T-helper 17 cell (primary cell): ENCODE data around the gene DPY19L1. TPM values are rescaled to one million over a fixed set of nuclear protein-coding genes. Genes with fewer than 3 reads are reported as not detected.
"Not testable (repeated sequence)": the region's sequence is repeated elsewhere in the genome, so short reads cannot be mapped to it uniquely, and the experiment has no call there.

Experiments
- ATAC-seq: fragments of 150-1000 bp; cut with Tn5 transposase; 2 replicates; pipeline ENCODE4 v1.10.0; 2021; ENCODE audit warnings: mild to moderate bottlenecking, moderate library complexity
- DNase-seq, 3 donors: peaks; one replicate each; pipeline versions ENCODE4 v3.0.0 to v3.0.0-alpha.2; 2020 to 2021
- H3K9me3 ChIP-seq: one replicate; pipeline ENCODE4 v1.7.0; 2013; ENCODE audit warnings: low read length, mild to moderate bottlenecking; ENCODE audit not compliant: control insufficient read depth, poor library complexity, severe bottlenecking
- H3K27ac Mint-ChIP-seq: one replicate; pipeline ENCODE4 v1.8.0; 2022; ENCODE audit warnings: mild to moderate bottlenecking, moderate library complexity, mixed read lengths
- H3K27me3 Mint-ChIP-seq: one replicate; pipeline ENCODE4 v1.8.0; 2022; ENCODE audit warnings: mixed read lengths
- H3K36me3 Mint-ChIP-seq: one replicate; pipeline ENCODE4 v1.8.0; 2022; ENCODE audit warnings: low read depth, mixed read lengths
- H3K4me1 Mint-ChIP-seq: one replicate; pipeline ENCODE4 v1.8.0; 2022; ENCODE audit warnings: mild to moderate bottlenecking, mixed read lengths
- H3K4me3 Mint-ChIP-seq: one replicate; pipeline ENCODE4 v1.8.0; 2022; ENCODE audit warnings: mild to moderate bottlenecking, moderate library complexity, mixed read lengths
- total RNA-seq, 4 donors: library from RNA in 2 of 4; stranded (reverse) in 2 of 4; gene quantifications; one replicate each; pipeline ENCODE4 v1.2.3 and lab custom pipeline; 2022 to 2026

The DPY19L1 gene
- total RNA-seq, 2 donors from 2014 or later: 12.2 to 19.4 TPM

DNA sequence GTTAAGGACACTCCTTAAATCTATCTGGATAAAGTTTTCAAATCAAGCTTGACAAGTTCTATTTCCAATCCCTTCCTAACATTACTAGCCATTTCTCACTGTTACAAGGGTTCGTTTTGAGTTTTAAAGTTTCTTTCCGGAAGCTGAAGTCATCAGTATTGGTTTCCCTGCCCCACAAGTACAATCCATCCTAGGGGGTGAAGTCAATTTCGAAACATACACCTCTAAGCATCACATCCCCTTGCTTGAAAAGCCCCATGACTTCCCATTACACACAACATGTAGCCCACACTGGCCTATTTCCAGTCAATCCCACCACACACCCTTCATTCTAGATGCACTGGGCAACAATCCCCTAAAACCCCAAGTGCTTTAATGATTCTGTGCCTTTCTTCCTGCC is 13.0 kb downstream of the DPY19L1 start:
- H3K27ac Mint-ChIP-seq: peak overlapping the region; percentile 65
- no peaks in the 10 kb centered on the region for H3K36me3 Mint-ChIP-seq
- peaks cover 15% of the 10 kb centered on the region for H3K4me1 Mint-ChIP-seq
- H3K9me3 ChIP-seq: no peaks in the 10 kb centered on the region
- H3K4me3 Mint-ChIP-seq: no peak overlapping the region
- no peak for ATAC-seq
- DNase-seq: no peak
- no peaks in the 10 kb centered on the region for H3K27me3 Mint-ChIP-seq

DNA sequence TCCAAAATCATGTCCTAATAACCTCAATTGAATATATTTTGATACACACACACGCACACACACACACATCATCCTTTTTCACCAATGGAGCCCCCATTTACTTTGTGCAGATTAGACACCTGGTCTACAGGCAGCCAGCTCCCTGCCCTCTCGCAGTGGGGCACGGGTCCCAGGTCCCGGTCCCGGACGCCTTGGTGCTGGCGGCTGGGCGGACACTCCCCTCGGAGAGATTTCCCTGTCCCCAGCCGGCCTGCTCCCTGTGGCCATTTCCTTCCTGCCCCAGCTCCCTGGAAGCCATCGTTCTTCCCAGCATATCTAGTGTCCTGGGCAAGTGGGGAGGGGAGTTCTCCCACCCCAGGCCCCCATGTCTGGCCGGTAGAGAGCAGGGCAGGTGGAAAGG is 14.6 kb downstream of the DPY19L1 start:
- no peak overlapping the region for H3K4me3 Mint-ChIP-seq
- no peak overlapping the region for H3K27ac Mint-ChIP-seq
- no peak for ATAC-seq
- no peaks in the 10 kb centered on the region for H3K27me3 Mint-ChIP-seq
- no peaks in the 10 kb centered on the region for H3K36me3 Mint-ChIP-seq
- peaks cover 21% of the 10 kb centered on the region for H3K4me1 Mint-ChIP-seq
- H3K9me3 ChIP-seq: no peaks in the 10 kb centered on the region
- DNase-seq: no peak

DNA sequence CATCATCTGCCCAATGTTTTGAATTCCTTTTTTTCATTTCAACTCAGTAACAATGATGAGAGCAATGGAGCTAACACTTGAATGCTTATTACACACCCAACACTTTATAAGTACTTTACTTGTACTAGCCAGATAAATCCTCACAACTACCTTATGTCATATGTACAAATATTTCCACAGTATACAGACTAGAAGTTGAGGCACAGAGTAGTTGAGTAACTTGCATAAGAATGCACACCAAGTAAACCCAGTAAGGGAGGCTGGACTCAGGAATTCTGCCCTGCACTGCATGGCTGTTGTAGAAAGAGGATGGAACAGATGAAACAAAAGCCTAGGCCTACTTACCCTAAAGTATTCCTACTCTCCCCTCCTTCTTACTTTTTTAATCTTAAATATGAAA is 15.8 kb downstream of the DPY19L1 start:
- Mint-ChIP-seq H3K4me1 (peaks cover 20% of the 10 kb centered on the region), H3K27ac (no peak overlapping the region), H3K36me3 (peaks cover 2% of the 10 kb centered on the region), H3K4me3 (no peak overlapping the region), H3K27me3 (no peaks in the 10 kb centered on the region)
- no peaks in the 10 kb centered on the region for H3K9me3 ChIP-seq
- DNase-seq: no peak
- ATAC-seq: no peak

GRCh38 chr7:35019801-35020200 is 17.5 kb downstream of the DPY19L1 start:
- no peaks in the 10 kb centered on the region for H3K27me3 Mint-ChIP-seq
- H3K36me3 Mint-ChIP-seq: peaks cover 6% of the 10 kb centered on the region
- peaks cover 15% of the 10 kb centered on the region for H3K4me1 Mint-ChIP-seq
- ATAC-seq (no peak), DNase-seq (no peak)
- H3K27ac Mint-ChIP-seq: peak overlapping the region; percentile 70
- H3K4me3 Mint-ChIP-seq: no peak overlapping the region
- no peaks in the 10 kb centered on the region for H3K9me3 ChIP-seq

DNA sequence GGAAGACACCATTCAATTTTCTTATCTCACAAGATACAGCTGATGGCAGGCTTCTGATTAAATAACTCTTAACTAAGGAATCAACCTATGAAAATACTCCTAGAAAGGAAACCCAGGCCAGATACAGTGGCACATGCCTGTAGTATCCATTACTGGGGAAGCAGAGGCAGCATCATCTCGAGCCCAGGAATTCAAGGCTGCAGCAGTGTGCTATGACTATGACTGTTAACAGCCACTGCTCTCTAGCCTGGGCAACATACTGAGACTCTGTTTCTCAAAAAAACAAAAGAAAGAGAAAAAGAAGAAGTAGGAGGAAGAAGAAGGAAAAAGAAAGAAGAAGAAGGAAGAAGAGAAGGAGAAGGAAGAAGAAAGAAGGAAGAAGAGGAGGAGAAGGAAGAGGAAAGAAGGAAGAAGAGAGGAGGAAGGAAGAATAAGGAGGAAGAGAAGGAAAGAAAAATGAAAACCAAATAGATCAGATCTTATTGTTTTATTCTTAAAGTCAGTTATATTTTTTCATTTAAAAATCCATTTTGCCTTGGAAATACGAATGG is 18.0 kb downstream of the DPY19L1 start:
- Mint-ChIP-seq H3K27me3 (no peaks in the 10 kb centered on the region), H3K27ac (peak overlapping the region; percentile 70), H3K4me1 (peaks cover 11% of the 10 kb centered on the region), H3K36me3 (peaks cover 6% of the 10 kb centered on the region), H3K4me3 (peak overlapping the region; percentile 72)
- no peaks in the 10 kb centered on the region for H3K9me3 ChIP-seq
- DNase-seq (no peak), ATAC-seq (no peak)

GRCh38 chr7:35015346-35015859 is 21.9 kb downstream of the DPY19L1 start:
- H3K27me3 Mint-ChIP-seq: no peaks in the 10 kb centered on the region
- H3K27ac Mint-ChIP-seq: no peak overlapping the region
- H3K36me3 Mint-ChIP-seq: peaks cover 6% of the 10 kb centered on the region

DNA sequence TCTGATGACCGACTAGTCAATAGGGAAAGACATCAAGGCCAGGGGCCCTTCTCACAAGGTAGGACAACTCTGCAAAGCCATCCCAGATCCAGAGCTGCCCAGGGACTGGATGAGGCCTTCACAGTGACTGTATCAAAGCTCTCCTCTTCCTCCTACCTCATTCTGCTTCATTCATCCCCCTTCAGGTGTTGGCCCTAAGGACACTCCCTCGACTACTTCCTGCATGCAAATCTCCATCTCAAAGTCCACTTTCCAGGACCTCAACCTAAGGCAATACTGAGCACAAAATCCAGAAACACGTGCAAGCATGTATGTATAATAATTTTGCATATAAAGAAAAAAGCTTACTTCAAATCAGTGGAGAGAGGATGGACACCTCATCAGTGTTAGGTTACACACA is 25.1 kb downstream of the DPY19L1 start:
- Mint-ChIP-seq H3K4me3 (no peak overlapping the region), H3K27ac (no peak overlapping the region), H3K27me3 (no peaks in the 10 kb centered on the region), H3K4me1 (peaks cover 4% of the 10 kb centered on the region), H3K36me3 (peaks cover 10% of the 10 kb centered on the region)
- DNase-seq (no peak), ATAC-seq (no peak)
- H3K9me3 ChIP-seq: no peaks in the 10 kb centered on the region

More at GRCh38 chr7:35015346-35015859, 21.9 kb downstream of the DPY19L1 start:
- Mint-ChIP-seq H3K4me1 (peaks cover 7% of the 10 kb centered on the region), H3K4me3 (no peak overlapping the region)
- DNase-seq (no peak), ATAC-seq (no peak)
- H3K9me3 ChIP-seq: no peaks in the 10 kb centered on the region

DNA sequence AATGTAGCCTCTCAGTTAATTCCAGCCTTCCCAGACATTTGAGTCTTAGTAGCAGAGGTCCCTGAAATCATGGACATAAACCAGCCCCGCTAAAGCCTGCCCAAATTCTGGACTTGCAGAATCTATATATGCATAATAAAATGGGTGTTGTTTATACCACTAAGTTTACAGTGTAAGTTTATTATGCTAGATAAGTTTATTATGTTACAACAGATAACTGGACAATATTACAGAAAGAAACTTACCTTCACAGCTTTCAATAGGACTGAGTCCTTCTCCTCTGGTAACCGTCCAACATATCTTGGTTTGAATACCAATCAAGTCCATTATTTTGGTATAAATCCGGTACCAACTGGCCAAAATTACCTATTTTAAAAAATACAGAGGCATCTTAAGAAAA is 26.2 kb downstream of the DPY19L1 start:
- H3K4me3 Mint-ChIP-seq: no peak overlapping the region
- no peaks in the 10 kb centered on the region for H3K9me3 ChIP-seq
- no peak overlapping the region for H3K27ac Mint-ChIP-seq
- no peaks in the 10 kb centered on the region for H3K27me3 Mint-ChIP-seq
- DNase-seq (no peak), ATAC-seq (no peak)
- peaks cover 6% of the 10 kb centered on the region for H3K36me3 Mint-ChIP-seq
- H3K4me1 Mint-ChIP-seq: peaks cover 6% of the 10 kb centered on the region

DNA sequence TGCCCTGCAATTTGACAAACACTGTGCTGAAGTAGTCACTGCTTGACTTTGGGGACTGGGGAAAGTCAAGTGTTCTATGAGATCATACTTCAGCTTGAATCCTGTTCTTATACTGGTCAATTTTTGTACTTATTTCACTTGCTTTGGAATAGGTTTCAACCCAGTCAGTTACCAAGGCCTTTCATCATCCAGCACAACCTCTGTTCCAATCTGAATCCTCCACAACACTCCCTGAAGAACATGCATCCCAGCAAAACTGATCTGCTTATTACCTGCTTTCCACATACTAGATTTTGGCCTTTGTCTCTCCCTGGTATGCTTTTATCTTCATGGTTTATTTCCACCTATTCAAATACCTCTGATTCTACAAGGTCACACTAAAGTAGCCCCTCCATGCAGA is 29.5 kb downstream of the DPY19L1 start:
- Mint-ChIP-seq H3K36me3 (peaks cover 7% of the 10 kb centered on the region), H3K4me1 (peaks cover 7% of the 10 kb centered on the region), H3K27me3 (no peaks in the 10 kb centered on the region), H3K4me3 (no peak overlapping the region), H3K27ac (no peak overlapping the region)
- no peak for DNase-seq
- ATAC-seq: no peak
- H3K9me3 ChIP-seq: no peaks in the 10 kb centered on the region

DNA sequence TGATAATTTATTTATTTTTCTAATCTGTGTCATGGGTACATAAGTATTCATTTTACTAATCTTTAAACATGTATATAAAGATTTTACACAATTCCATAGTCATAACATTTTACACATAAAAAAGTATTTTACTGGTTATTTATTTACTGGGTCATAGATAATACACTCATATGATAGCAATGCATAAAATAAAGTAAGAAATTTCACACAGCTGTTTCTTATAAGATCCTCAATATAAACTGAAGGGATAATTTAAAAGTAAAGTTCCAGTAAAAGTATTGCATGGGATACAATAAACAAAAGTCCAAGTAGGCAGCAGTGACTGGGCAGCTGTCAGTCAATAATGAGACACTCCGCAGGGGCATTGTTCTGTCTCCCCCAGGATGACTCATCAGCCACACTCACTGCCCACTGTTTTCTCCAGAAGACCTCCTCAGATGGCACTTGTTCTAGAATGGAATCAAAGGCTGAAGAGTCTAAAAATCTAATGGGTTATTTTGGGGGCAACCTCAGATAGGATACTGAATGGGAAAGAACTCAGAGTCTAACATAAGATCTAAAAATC is 32.7 kb downstream of the DPY19L1 start:
- ATAC-seq: no peak
- DNase-seq: no peak
- H3K9me3 ChIP-seq: no peaks in the 10 kb centered on the region
- Mint-ChIP-seq H3K4me1 (peaks cover 9% of the 10 kb centered on the region), H3K36me3 (peaks cover 7% of the 10 kb centered on the region), H3K27me3 (no peaks in the 10 kb centered on the region), H3K27ac (no peak overlapping the region), H3K4me3 (no peak overlapping the region)

DNA sequence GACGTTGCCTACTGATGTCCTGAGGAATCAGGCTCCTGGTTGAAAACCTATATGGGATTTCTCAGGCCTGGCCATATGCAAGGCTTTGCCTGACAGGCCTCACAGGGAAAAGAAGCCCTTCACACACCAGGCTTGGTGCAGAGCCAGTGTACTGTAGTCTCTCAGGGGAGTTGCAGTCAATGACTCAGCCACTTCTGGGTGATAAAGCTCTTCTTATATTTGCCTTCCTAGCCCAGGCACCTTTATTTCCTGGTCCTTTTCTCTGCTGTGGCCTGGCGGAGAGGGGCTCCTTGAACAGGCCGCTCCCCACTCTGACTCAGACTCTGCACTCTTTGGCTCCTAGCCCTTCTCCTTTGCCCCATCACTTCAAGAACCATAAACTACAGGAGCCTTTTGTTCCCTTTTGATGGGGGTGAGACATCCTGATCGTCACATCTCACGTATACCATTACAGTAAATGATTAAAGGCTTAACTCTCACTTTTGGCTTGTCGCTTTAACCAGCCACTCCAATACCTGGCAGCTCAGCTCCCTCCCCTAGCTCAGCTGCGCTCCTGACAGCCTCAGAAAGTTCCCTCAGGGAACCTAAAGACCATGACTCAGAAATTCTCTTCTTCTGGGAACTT is 33.5 kb downstream of the DPY19L1 start:
- Mint-ChIP-seq H3K36me3 (peaks cover 7% of the 10 kb centered on the region), H3K27me3 (no peaks in the 10 kb centered on the region), H3K4me1 (peaks cover 9% of the 10 kb centered on the region), H3K4me3 (no peak overlapping the region), H3K27ac (no peak overlapping the region)
- no peaks in the 10 kb centered on the region for H3K9me3 ChIP-seq
- no peak for DNase-seq
- ATAC-seq: no peak

DNA sequence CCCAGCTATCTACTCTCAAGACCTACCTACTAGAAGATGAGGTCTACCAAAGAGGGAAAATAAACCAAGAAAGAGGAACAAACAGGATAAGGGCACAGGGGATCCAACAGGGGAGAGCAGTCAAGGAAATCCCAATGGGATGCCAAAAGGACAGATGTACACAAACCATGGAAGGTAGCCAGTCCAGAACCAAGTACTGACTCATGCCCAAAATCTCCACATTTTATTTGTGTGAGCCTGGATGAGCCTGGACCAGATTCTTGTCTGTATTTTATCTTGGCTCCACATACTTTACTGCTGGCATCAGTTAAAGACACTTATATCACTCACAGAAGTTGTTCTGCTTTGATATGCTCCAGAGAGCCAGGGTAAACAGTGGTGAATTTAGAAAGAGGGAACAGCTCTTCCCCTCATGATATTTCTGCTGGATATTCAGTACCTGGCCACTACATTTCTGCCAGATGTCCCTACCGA is 34.1 kb downstream of the DPY19L1 start:
- not testable (repeated sequence) for H3K4me1 Mint-ChIP-seq, H3K27ac Mint-ChIP-seq, H3K27me3 Mint-ChIP-seq, ATAC-seq, H3K4me3 Mint-ChIP-seq, H3K36me3 Mint-ChIP-seq, DNase-seq, H3K9me3 ChIP-seq

GRCh38 chr7:34998335-34998734 is 39.0 kb downstream of the DPY19L1 start:
- H3K27ac Mint-ChIP-seq: peak overlapping the region; percentile 51
- DNase-seq: not testable (repeated sequence)

More at GRCh38 chr7:34998335-34998734, 39.0 kb downstream of the DPY19L1 start:
- not testable (repeated sequence) for H3K4me3 Mint-ChIP-seq, H3K36me3 Mint-ChIP-seq, H3K9me3 ChIP-seq, H3K27me3 Mint-ChIP-seq, H3K4me1 Mint-ChIP-seq, ATAC-seq
